Epithelial cell of esophagus (primary cell): Measurements from ENCODE around the gene TOGARAM1.

Experiments
- DNase-seq: peaks from one replicate; pipeline ENCODE4 v3.0.0; 2010; ENCODE audit warnings: low read depth
- H3K4me3 ChIP-seq: 2 replicates; pipeline ENCODE4 v1.5.1; 2011; ENCODE audit warnings: mild to moderate bottlenecking, low read length, control low read depth
- CTCF ChIP-seq: IDR thresholded peaks from 2 replicates; pipeline ENCODE4 v1.5.1; 2011; ENCODE audit warnings: low read depth, mild to moderate bottlenecking, low read length, control low read depth, inconsistent platforms; ENCODE audit not compliant: insufficient read depth; ENCODE audit errors: missing control alignments

The TOGARAM1 gene

DNA sequence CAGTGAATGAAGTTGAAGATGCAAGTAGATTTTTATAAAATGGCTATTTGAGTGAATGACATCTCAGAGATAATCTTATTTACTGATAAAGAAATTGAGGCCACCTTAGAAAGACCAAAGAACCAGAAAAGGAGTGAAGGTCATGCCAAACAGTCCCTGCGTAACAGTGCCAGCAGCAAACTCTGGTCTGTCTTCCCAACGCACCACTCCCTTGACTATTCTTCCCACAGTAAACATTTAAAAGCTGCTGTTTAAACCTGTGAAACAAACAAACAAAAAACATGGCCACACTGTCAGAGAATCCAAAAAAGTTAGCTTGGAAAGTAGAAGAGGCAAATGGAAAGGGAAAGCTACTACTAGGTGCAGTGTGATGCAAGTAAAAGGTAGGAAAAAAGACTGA, 120.4 kb downstream of the TOGARAM1 start:
- no peak for DNase-seq
- no peak overlapping the region for H3K4me3 ChIP-seq
- no peak for TF ChIP-seq CTCF

GRCh38 chr14:45083617-45083975, 121.6 kb downstream of the TOGARAM1 start:
- no peak for TF ChIP-seq CTCF
- no peak for DNase-seq
- peak overlapping the region; percentile 91 for H3K4me3 ChIP-seq

DNA sequence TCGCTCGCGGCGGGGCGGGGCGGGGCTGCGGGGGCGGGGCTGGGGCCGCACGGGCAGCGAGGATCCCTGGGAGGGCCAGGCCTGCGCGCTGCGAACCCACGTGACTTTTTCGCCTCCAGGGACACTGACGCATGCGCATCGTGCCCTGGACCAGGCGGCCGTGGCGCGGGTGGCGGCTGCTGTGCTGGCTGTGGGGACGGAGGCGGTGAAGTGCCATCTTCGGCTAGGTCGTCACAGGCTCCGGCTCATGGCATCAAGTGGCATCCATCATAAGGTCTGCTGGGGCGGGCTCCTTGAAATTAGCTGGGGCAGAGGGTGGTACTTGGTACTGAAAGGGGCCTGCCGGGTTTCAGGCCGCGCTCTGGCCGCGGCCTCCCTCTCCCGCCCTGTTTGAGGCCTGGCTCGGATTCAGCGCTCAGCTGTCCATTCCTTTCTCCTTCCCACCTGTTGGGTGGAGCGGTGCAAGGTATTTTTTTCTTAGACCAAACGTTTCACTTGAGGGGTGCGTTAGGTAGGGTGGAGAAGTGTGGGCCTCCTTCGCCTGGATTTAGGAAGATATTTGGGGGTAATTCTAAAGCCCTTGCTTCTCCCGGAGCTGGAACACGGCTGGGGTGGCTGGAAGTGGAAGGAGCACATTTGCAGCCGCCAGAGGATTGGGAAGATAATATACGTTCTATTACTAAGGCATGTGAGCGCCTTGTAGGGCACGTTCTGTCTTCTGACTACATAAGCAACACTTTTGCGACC, 122.2 kb downstream of the TOGARAM1 start, which contains the start of gene PRPF39:
TSS of gene PRPF39 (plus strand) at position 141 of the 747 bp plus-strand sequence. CDS start 11,124 bp downstream, outside the sequence.
- peak; percentile 94 for DNase-seq
- H3K4me3 ChIP-seq, result peak within 1 kb of the TSS; percentile 91
- no peak for TF ChIP-seq CTCF

DNA sequence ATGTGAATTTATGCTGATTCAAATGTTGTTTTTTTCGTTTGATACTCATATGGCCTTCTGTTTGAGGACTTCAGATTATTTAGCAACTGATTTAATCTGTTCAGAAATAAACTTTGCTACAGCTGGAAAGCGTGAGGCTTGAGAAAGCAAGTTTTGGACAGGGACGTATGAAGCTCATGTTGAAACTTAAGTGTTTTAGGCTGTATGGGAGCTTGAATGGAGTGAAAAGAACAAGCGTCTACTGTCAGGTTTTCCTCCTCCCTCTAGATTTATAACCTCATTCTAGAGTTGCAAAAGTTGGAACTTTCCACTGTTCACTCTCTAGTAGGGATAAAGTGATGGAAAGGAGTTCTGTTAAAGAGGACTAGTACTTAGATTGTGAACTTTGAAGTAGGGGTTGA, 123.0 kb downstream of the TOGARAM1 start:
- peak overlapping the region; percentile 91 for H3K4me3 ChIP-seq
- peak; percentile 15 for DNase-seq

DNA sequence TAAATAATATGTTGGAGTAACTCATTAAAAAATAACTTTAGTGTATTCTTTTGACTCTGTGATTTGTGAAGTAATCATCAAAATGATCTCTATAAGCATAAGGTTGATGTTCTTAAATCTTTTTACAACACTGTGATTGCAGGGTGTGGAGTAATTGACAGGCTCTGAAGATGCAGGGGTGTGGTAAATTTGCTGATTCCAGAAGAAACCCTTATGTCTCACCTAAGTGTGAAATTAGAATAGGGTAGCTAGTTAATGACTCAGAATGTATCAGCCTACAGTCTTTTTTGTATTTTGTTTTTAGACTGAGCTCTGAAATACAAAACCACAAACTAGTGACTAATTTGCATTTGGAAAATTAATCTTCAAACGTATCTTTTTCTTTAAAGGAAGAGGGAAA, 127.8 kb downstream of the TOGARAM1 start:
- no peak for TF ChIP-seq CTCF
- no peak overlapping the region for H3K4me3 ChIP-seq
- peak; percentile 87 for DNase-seq

More for the DNA sequence above, 123.0 kb downstream of the TOGARAM1 start:
- TF ChIP-seq CTCF, result no peak

GRCh38 chr14:45091710-45092109, 129.7 kb downstream of the TOGARAM1 start:
- no peak for TF ChIP-seq CTCF
- DNase-seq, result peak; percentile 66
- no peak overlapping the region for H3K4me3 ChIP-seq

GRCh38 chr14:45094275-45094674, 132.3 kb downstream of the TOGARAM1 start:
- TF ChIP-seq CTCF, result no peak
- no peak for DNase-seq
- no peak overlapping the region for H3K4me3 ChIP-seq
